Inflammatory macrophage (primary cell): ENCODE measurements around the gene ATPAF1.
"Not testable (repeated sequence)": the region's sequence is repeated elsewhere in the genome, so short reads cannot be mapped to it uniquely, and the experiment has no call there.

Experiments
- DNase-seq, 2 donors: peaks; one replicate each; pipeline ENCODE4 v3.0.0-alpha.2; 2020 to 2022

Gene ATPAF1

DNA sequence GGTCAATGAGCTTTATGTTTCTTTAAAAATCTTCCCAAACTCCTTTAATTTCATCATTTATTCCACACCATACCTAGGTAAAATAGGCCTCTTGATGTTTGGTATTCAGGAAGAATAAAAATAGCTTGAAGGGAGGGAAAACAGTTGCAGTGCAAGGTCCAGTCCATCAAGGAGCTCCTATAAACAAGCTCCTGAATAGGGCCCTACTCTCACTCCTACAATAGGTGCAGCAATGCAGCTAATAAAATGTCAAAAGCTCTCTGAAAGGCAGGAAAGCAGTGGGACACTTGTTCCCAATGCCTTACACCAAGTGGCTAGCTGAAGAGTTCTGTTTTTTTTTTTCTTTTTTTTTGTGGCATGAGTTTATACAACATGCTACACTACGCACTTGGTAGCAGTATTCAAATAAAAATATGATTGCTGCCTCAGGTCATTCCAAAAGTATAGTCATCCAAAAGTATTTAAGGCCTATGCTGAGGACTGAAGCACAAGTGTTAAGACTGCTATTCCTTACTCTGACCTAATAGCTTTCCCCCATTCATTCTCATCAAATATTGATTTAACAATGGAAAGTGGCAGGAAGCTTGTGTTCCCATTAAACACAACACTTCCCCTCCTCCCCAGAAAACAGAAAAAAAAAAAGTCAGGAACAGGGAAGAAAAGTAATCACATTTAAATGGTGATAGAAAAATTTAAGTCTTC lies 13.3 kb upstream of the ATPAF1 start:
- no peak for DNase-seq

DNA sequence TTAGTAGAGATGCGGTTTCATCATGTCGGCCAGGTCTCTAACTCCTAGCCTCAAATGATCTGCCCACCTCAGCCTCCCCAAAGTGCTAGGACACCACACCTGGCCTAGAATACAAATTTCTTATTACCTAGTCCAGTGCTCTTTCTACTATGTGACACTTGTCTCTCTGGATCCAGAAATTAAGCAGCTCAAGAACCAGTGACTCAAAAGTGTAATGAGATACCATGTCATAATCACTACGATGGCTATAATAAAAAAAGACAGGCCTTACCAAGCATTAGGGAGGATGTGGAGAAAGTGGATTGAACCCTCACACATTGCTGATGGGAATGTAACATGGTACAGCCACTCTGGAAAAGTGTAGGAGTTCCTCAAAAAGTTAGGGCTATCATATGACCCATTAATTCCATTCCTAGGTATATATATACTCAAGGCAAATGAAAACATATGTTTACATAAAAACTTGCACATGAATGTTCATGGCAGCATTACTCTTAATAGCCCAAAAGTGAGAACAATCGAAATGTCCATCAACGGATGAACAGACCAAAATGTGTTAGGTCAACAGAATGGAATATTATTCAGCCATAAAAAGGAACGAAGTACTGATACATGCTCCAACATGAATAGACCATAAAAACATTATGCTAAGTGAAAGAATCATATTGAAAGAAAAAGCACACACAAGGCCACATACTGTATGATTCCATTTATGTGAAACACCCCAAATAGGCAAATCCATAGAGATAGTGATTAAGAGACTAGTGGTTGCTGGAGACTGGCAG lies 11.8 kb upstream of the ATPAF1 start:
- no peak for DNase-seq

DNA sequence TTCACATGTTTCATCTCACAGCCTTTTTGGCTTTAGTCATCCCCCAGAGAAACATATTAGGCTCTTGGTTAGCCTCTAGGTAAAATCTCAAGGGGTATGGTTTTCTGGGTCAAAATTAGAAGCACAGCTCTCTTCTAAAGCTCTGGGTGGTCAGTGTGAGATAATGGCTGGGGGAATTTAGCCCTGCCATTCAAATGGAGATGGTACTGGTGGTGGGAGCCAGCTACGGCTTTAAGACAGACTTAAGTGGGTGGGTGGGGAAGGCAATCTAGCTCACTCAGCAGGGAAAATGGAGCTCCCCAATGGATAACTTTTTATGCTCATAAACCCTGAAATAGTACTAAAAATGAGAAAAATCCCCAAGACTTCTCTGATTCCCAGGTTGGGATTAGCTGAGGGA lies 9.2 kb upstream of the ATPAF1 start:
- no peak for DNase-seq

- no peak for DNase-seq
Observed at GRCh38 chr1:46676531-46676930, 8.4 kb upstream of the ATPAF1 start.

GRCh38 chr1:46675549-46676314 lies 7.6 kb upstream of the ATPAF1 start:
- no peak for DNase-seq

GRCh38 chr1:46673749-46674182 lies 5.6 kb upstream of the ATPAF1 start:
- DNase-seq: no peak

GRCh38 chr1:46672696-46673095 lies 4.5 kb upstream of the ATPAF1 start:
- no peak for DNase-seq

DNA sequence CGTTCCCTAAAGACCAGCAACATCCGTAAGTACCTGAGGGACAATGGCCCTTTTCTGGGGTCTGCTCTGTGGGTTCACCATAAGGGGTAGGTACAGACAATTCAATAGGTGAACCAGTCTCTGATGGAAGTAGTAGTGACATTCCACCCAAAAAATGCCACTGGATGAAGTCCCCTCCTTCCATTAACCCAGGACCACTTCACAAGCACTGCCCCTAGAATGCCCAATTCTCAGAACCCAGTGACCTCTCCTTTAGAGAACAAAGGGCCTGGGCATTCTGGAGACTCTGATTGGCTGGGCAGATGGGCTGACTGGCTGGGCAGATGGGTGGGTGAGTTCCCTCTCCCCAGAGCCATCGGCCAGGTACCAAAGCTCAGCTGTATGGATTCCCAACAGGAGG lies 3.4 kb upstream of the ATPAF1 start, which contains the start of gene TEX38:
TEX38 (plus strand) TSS at position 301 of the 400 bp plus-strand sequence; CDS start at position 382, 81 bp downstream.
- no peak for DNase-seq

- no peak for DNase-seq
Observed at GRCh38 chr1:46670134-46670533, 2.0 kb upstream of the ATPAF1 start.

GRCh38 chr1:46665983-46666382 lies 2.2 kb downstream of the ATPAF1 start:
- no peak for DNase-seq

DNA sequence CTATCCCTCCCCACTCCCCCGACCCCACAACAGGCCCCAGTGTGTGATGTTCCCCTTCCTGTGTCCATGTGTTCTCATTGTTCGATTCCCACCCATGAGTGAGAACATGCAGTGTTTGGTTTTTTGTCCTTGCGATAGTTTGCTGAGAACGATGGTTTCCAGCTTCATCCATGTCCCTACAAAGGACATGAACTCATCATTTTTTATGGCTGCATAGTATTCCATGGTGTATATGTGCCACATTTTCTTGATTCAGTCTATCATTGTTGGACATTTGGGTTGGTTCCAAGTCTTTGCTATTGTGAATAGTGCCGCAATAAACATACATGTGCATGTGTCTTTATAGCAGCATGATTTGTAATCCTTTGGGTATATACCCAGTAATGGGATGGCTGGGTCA lies 5.2 kb downstream of the ATPAF1 start:
- DNase-seq: not testable (repeated sequence)

DNA sequence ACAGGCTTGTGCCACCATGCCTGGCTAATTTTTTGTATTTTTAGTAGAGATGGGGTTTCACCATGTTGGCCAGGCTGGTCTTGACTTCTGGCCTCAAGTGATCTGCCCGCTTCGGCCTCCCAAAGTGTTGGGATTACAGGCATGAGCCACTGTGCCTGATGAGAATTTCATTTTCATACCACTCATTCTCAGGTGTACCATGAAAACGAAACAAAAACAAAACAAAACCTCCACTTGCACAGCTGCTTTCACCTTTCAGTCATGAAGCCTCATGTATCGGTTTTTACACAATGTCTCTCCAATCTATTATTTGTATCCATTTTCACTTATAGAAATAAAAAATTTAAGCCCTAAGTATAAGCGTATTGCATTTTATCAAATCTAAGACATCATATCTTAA lies 8.0 kb downstream of the ATPAF1 start:
- not testable (repeated sequence) for DNase-seq

DNA sequence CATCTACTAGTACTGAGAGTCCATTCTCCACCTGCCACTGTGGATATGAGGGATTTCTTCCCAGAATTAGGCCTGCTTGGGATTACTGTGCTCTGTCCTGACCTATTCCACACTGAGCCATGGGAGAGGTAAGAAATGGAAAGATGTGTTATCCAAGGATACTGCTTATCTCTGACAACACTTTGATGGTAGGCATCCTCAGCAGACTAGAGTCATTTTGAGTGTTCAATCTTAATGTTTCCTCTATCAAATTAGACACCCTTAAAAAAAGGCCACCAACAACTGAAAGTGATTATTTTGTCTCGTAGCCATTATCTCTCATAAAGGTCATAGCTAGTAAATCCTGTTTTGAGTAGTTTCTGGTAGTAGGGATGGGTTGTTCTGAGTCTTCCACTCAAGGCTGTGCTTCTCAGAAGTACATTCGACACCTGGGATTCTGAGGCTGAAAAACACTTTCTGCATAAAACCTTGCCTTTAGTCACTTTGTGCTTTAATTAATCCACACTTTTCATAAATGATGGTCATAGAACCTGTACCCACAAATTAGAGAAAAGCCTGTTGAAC lies 8.8 kb downstream of the ATPAF1 start:
- DNase-seq: no peak

DNA sequence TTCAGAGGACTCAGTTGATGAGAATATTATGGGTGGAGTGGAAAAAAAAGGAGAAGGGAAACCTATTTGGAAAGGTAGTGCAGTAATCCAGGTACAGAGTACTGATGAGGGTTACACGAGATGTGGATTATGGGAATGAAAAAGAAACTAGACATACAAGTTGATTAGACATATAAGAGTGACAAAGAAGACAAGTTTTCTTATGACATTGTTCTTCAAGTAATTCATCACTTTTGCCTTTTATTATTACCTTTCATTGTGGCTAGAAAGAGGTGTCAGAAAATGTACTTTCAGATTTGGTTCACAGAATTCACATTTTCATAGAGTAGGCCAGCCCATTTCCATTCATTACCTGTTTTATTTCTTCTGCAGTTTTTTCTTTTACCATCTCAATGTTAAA lies 10.4 kb downstream of the ATPAF1 start:
- DNase-seq: no peak

- DNase-seq: no peak
Observed at GRCh38 chr1:46656643-46657042, 11.5 kb downstream of the ATPAF1 start.

DNA sequence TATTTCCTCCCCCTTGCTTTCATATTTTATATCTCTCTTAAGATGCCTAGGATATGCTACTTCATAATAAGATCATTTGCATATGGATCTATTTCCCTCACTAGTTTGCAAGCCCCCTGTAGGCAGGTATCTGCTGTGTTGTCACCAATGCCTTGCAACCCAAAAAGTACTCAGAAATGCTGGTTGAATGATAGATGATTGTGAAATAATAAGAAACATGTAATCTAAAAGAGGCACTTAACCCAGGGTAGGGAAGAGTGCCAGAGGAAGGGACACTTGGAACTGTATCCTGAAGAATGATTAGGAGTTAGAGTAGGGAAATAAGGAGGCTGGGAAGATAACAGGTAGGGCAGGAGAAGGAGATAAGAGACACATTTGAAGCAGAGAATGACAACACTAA lies 12.3 kb downstream of the ATPAF1 start:
- DNase-seq: no peak

DNA sequence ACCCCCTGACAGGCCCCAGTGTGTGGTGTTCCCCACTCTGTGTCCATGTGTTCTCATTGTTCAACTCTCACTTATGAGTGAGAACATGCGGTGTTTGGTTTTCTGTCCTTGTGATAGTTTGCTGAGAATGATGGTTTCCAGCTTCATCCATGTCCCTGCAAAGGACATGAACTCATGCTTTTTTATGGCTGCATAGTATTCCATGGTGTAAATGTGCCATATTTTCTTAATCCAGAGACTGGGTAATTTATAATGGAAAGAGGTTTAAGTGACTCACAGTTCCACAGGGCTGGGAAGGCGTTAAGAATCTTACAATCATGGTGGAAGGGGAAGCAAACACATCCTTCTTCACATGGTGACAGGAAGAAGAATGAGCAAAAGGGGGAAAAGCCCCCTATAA lies 13.5 kb downstream of the ATPAF1 start:
- not testable (repeated sequence) for DNase-seq

DNA sequence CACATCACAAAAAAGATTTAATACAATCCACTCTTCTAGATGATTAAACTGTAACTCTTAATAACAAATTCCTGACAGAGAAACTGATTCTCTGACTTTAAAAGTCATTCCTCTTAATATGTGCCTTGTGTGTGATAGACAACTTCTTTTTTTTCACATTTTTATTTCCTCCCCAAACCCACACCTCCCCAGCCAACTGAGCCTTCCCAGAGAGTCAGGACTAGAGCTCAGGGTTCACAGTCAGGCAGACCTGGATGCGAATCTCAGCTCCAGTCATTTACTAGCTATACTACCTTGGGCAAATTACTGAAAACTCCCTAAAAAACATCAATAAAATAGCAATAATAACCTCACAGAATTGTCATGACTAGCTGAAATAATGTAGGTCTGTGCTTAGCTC lies 14.2 kb downstream of the ATPAF1 start:
- DNase-seq: no peak

- DNase-seq: no peak
Observed at GRCh38 chr1:46653405-46653958, 14.7 kb downstream of the ATPAF1 start.

DNA sequence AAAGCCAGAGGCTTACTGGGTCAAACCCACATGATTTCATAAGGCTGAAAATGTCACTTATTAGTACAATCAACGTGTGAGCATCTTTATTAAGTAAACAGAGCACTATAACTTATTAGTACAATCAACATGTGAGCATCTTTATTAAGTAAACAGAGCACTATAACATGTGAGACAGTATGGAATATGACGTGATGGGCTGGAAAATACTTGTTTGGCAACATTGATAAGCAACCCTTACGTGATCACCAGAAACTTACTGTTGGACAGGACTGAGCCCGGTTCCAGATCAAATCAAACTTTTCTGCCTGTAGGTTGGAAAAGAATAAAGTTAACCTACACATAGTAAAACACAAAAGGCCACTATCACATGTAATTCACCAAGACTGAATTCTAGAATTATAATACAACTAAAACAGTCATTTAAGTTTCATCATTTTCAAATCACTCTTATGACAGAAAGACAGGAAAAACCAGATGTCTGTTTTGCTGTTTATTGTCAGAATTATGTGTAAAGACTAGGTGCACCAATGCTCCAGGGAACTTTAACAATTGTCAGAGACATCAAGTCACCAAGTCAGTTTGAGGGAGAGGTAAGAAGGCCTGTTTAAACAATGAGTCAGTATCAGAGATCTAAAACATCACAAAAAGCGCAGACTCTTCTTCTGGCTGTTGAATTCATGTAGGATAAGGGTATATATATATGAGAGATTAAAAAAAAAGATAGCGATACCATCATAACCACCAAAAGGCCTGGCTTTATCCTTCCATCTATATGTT lies 15.7 kb downstream of the ATPAF1 start:
- DNase-seq: no peak

DNA sequence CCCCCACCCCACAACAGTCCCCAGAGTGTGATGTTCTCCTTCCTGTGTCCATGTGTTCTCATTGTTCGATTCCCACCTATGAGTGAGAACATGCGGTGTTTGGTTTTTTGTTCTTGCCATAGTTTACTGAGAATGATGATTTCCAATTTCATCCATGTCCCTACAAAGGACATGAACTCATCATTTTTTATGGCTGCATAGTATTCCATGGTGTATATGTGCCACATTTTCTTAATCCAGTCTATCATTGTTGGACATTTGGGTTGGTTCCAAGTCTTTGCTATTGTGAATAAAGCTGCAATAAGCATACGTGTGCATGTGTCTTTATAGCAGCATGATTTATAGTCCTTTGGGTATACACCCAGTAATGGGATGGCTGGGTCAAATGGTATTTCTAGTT lies 17.0 kb downstream of the ATPAF1 start:
- DNase-seq: not testable (repeated sequence)

DNA sequence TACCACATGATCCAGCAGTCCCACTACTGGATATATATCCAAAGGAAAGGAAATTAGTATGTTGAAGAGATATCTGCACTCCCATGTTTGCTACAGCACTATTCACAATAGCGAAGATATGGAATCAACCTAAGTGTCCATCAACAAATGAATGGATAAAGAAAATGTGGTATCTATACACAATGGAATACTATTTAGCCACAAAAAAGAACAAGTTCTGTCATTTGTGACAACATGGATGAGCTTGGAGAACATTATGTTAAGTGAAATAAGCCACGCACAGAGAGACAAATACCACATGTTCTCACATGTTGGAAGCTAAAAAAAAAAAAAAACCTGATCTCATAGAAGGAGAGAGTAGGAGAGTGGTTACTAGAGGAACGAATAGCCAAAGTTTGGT lies 17.7 kb downstream of the ATPAF1 start:
- no peak for DNase-seq
